ENCODE measurements around the gene ODF2. TPM values are rescaled to one million over a fixed set of nuclear protein-coding genes. Genes with fewer than 3 reads are reported as not detected.

The ODF2 gene
- total and polyA plus RNA-seq, 4 donors = 13.4 to 34.4 (median 26.3) TPM

DNA sequence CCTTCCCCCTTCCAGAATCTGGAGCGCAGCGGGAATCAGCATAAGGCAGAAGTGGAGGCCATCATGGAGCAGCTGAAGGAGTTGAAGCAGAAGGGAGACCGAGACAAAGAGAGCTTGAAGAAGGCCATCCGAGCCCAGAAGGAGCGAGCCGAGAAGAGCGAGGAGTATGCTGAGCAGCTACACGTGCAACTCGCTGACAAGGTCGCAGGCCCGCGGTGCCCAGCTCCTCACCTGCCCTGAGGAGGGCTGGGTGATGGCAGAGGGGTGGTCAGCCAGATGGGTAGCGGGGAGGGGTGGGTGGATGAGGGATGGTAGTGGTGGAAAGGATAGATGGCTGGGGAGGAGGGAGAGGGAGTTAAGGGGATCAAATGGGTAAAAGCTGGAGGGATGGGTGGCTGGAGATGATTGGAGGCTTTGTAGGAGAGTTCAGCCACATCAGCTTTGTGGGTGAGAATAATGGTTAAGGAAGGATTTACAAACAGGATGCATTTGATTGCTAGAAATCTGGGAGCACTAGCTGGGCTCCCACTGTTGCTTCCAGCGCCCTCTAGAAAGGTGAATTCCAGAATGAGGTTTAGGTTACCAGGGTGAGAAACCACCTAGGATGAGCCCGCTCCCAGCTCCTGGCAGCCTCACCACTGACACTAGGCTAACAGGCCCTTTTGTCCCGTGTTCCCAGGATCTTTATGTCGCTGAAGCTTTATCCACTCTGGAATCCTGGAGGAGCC lies 29.0 kb downstream of the ODF2 start:
- ATAC-seq (ENCODE audit: insufficient read depth, low FRiP score) (no peak), DNase-seq (no peak)
- no peak overlapping the region for H3K9ac ChIP-seq (ENCODE audit: insufficient read depth in 1 of 2, low read length in 2 of 2)
- TF ChIP-seq, protein P1, sequence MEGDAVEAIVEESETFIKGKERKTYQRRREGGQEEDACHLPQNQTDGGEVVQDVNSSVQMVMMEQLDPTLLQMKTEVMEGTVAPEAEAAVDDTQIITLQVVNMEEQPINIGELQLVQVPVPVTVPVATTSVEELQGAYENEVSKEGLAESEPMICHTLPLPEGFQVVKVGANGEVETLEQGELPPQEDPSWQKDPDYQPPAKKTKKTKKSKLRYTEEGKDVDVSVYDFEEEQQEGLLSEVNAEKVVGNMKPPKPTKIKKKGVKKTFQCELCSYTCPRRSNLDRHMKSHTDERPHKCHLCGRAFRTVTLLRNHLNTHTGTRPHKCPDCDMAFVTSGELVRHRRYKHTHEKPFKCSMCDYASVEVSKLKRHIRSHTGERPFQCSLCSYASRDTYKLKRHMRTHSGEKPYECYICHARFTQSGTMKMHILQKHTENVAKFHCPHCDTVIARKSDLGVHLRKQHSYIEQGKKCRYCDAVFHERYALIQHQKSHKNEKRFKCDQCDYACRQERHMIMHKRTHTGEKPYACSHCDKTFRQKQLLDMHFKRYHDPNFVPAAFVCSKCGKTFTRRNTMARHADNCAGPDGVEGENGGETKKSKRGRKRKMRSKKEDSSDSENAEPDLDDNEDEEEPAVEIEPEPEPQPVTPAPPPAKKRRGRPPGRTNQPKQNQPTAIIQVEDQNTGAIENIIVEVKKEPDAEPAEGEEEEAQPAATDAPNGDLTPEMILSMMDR (IDR thresholded peaks at IDR 0.05; ENCODE audit: control extremely low read depth, extremely low read depth) = no peak
- H3K4me1 ChIP-seq (ENCODE audit: control insufficient read depth in 5 of 5, insufficient read depth in 5 of 5, low read length in 5 of 5) = no peaks in the 10 kb centered on the region
- no peaks in the 10 kb centered on the region for H3K9me3 ChIP-seq (ENCODE audit: control insufficient read depth in 4 of 4, insufficient read depth in 3 of 4, low read length in 3 of 4)
- no peak overlapping the region for H3K27ac ChIP-seq (ENCODE audit: low read depth in 1 of 2, low read length in 1 of 2)
- H3K4me3 ChIP-seq = no peak overlapping the region
- no peaks in the 10 kb centered on the region for H3K27me3 ChIP-seq (ENCODE audit: control insufficient read depth in 3 of 3, insufficient read depth in 3 of 3, low read length in 2 of 3)
- WGBS, 2 donors = 92 to 96% methylated on average over 17 of the region's 17 CpGs
- H3K36me3 ChIP-seq (ENCODE audit: control insufficient read depth in 4 of 4, insufficient read depth in 4 of 4, low read length in 4 of 4) = peaks cover 26 to 40% (median 34%) of the 10 kb centered on the region in 4 donors

DNA sequence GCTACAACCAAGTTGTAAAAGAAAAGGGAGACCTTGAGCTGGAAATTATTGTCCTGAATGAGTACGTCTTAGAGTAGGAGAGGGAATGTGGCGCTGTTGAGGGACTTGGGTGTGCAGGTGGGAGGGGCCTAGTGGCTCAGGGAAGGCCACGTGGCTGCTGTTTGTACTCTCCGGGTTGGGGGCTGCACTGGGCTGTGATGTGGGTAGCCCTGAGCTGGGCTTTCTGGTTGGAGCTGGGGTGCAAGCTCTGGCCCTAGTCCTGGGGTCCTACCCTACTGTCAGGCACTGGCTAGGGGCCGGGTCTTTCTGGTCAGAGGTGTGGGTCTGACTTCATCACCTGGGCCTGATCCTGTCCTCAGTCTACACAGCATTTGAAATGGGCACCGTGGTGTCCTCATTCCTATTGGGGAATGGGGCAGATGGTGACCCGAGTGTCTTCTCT lies 29.6 kb downstream of the ODF2 start:
- Histone ChIP-seq H3K4me3 (no peak overlapping the region), H3K36me3 (ENCODE audit: control insufficient read depth in 4 of 4, insufficient read depth in 4 of 4, low read length in 4 of 4) (peaks cover 25 to 40% (median 34%) of the 10 kb centered on the region in 4 donors), H3K4me1 (ENCODE audit: control insufficient read depth in 5 of 5, insufficient read depth in 5 of 5, low read length in 5 of 5) (no peaks in the 10 kb centered on the region), H3K9me3 (ENCODE audit: control insufficient read depth in 4 of 4, insufficient read depth in 3 of 4, low read length in 3 of 4) (no peaks in the 10 kb centered on the region), H3K27me3 (ENCODE audit: control insufficient read depth in 3 of 3, insufficient read depth in 3 of 3, low read length in 2 of 3) (no peaks in the 10 kb centered on the region), H3K27ac (ENCODE audit: low read depth in 1 of 2, low read length in 1 of 2) (no peak overlapping the region), H3K9ac (ENCODE audit: insufficient read depth in 1 of 2, low read length in 2 of 2) (no peak overlapping the region)
- 76 to 89% methylated on average over 7 of the region's 7 CpGs for WGBS, 2 donors
- DNase-seq (no peak), ATAC-seq (ENCODE audit: insufficient read depth, low FRiP score) (no peak)
- TF ChIP-seq, protein P1 (IDR thresholded peaks at IDR 0.05; ENCODE audit: control extremely low read depth, extremely low read depth) = no peak

DNA sequence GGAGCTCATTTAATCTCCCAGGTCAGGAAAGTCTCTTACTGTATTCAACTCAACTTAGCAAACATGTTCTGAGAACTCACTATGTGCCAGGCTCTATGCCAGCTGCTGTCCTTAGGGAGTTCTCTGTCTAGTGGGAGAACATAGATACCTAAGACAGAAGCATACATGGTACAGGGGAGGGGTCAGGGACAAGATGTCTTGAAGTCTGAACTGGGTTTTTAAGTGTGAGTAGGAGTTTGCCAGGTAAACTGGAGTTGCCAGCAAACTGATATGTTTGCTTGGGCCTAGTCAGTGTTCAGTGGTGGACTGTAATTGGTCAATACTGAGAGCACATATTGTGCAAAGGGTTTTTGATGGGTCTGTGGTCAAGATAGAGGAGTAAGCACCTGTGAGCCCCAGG lies 30.4 kb downstream of the ODF2 start:
- Histone ChIP-seq H3K9ac (ENCODE audit: insufficient read depth in 1 of 2, low read length in 2 of 2) (no peak overlapping the region), H3K4me1 (ENCODE audit: control insufficient read depth in 5 of 5, insufficient read depth in 5 of 5, low read length in 5 of 5) (no peaks in the 10 kb centered on the region), H3K27ac (ENCODE audit: low read depth in 1 of 2, low read length in 1 of 2) (no peak overlapping the region), H3K4me3 (no peak overlapping the region), H3K9me3 (ENCODE audit: control insufficient read depth in 4 of 4, insufficient read depth in 3 of 4, low read length in 3 of 4) (no peaks in the 10 kb centered on the region), H3K36me3 (ENCODE audit: control insufficient read depth in 4 of 4, insufficient read depth in 4 of 4, low read length in 4 of 4) (peaks cover 25 to 40% (median 34%) of the 10 kb centered on the region in 4 donors), H3K27me3 (ENCODE audit: control insufficient read depth in 3 of 3, insufficient read depth in 3 of 3, low read length in 2 of 3) (no peaks in the 10 kb centered on the region)
- DNase-seq (no peak), ATAC-seq (ENCODE audit: insufficient read depth, low FRiP score) (no peak)
- TF ChIP-seq, protein P1 (IDR thresholded peaks at IDR 0.05; ENCODE audit: control extremely low read depth, extremely low read depth) = no peak
